Hepatocyte (in vitro differentiated cells): ENCODE results near the gene FES. TPM values are rescaled to one million over a fixed set of nuclear protein-coding genes. Genes with fewer than 3 reads are reported as not detected.

ENCODE experiments used
- DNase-seq: peaks from one replicate; pipeline ENCODE4 v3.0.0-alpha.2; 2016; ENCODE audit warnings: low spot score
- H2AFZ ChIP-seq: fragments of 200-600 bp; sonication (generic); 2 replicates; pipeline ENCODE4 v1.6.0; 2016; ENCODE audit warnings: antibody characterized with exemption, mild to moderate bottlenecking
- H3K27ac ChIP-seq: fragments of 200-600 bp; sonication (generic); 2 replicates; pipeline ENCODE4 v1.5.1; 2016; ENCODE audit warnings: mild to moderate bottlenecking
- H3K27me3 ChIP-seq: fragments of 200-600 bp; sonication (generic); 2 replicates; pipeline ENCODE4 v1.6.1; 2016
- H3K36me3 ChIP-seq: fragments of 200-600 bp; sonication (generic); replicated peaks from 2 replicates; pipeline ENCODE4 v1.5.1; 2016; ENCODE audit warnings: low read depth; ENCODE audit not compliant: insufficient read depth
- H3K4me1 ChIP-seq: fragments of 200-600 bp; sonication (generic); 2 replicates; pipeline ENCODE4 v1.5.1; 2016; ENCODE audit warnings: mild to moderate bottlenecking, moderate library complexity; ENCODE audit not compliant: insufficient read depth
- H3K4me2 ChIP-seq: fragments of 200-600 bp; sonication (generic); 2 replicates; pipeline ENCODE4 v1.6.0; 2016
- H3K4me3 ChIP-seq: fragments of 200-600 bp; sonication (generic); 2 replicates; pipeline ENCODE4 v1.5.1; 2016; ENCODE audit warnings: mild to moderate bottlenecking
- H3K79me2 ChIP-seq: fragments of 200-600 bp; sonication (generic); 2 replicates; pipeline ENCODE4 v1.6.0; 2017; ENCODE audit warnings: mild to moderate bottlenecking
- H3K9me2 ChIP-seq: fragments of 200-600 bp; sonication (generic); replicated peaks from 2 replicates; pipeline ENCODE4 v1.6.0; 2017; ENCODE audit warnings: mild to moderate bottlenecking; ENCODE audit not compliant: insufficient read depth
- H3K9me3 ChIP-seq: fragments of 200-600 bp; sonication (generic); 2 replicates; pipeline ENCODE4 v1.5.1; 2016; ENCODE audit warnings: low read depth, mild to moderate bottlenecking
- H4K20me1 ChIP-seq: fragments of 200-600 bp; sonication (generic); 2 replicates; pipeline ENCODE4 v1.6.0; 2016; ENCODE audit warnings: mild to moderate bottlenecking; ENCODE audit not compliant: insufficient read depth, poor library complexity, severe bottlenecking
- CTCF ChIP-seq: fragments of 200-600 bp; sonication (generic); IDR thresholded peaks from 2 replicates; pipeline ENCODE4 v1.5.1; 2016; ENCODE audit warnings: antibody characterized with exemption, mild to moderate bottlenecking; ENCODE audit not compliant: poor library complexity
- EZH2 ChIP-seq: fragments of 200-600 bp; sonication (generic); IDR thresholded peaks from 2 replicates; pipeline ENCODE4 v1.6.1; 2016; ENCODE audit warnings: antibody characterized with exemption, mild to moderate bottlenecking, borderline replicate concordance
- EZH2phosphoT487 ChIP-seq: fragments of 200-600 bp; sonication (generic); IDR thresholded peaks from one replicate; pipeline ENCODE4 v1.6.1; 2018; ENCODE audit warnings: antibody characterized with exemption, mild to moderate bottlenecking, low read depth, moderate library complexity; ENCODE audit not compliant: unreplicated experiment, severe bottlenecking
- WGBS: methylation state at CpG from one replicate; pipeline ENCODE4 v1.1.6; 2016; ENCODE audit warnings: low lambda C conversion rate; ENCODE audit errors: missing lambda C conversion rate; 5-methylcytosine and 5-hydroxymethylcytosine counted together
- polyA plus RNA-seq: library from polyadenylated mRNA; unstranded; fragments of >200 nt; fragmentation: Nextera tagmentation; extraction: Ambion mirVana; gene quantifications from 2 replicates; pipeline ENCODE4 v1.2.1, GENCODE V29; 2016
- total RNA-seq: library from RNA; depleted of rRNA; stranded (reverse); fragments of >200 nt; gene quantifications from 2 replicates; pipeline ENCODE4 v1.2.3, GENCODE V29; 2014

The FES gene
- total RNA-seq (5.7 and 13.5 TPM in 2 replicates), polyA plus RNA-seq (7.3 and 11.0 TPM in 2 replicates)

- Histone ChIP-seq H4K20me1 (no peaks in the 10 kb centered on the region), H3K27ac (peak within 1 kb of the TSS; percentile 83), H3K9me2 (no peaks in the 10 kb centered on the region), H3K36me3 (no peaks in the 10 kb centered on the region), H2AFZ (peak within 1 kb of the TSS; percentile 97), H3K9me3 (no peaks in the 10 kb centered on the region), H3K27me3 (no peaks in the 10 kb centered on the region), H3K79me2 (no peaks in the 10 kb centered on the region), H3K4me3 (peak within 1 kb of the TSS; percentile 42), H3K4me1 (peaks cover 28% of the 10 kb centered on the region), H3K4me2 (peak within 1 kb of the TSS; percentile 95)
- no peak for TF ChIP-seq CTCF
- TF ChIP-seq EZH2: no peak
- TF ChIP-seq EZH2phosphoT487: no peak
- peak; percentile 70 for DNase-seq
- WGBS: 31% methylated on average over 22 of the region's 58 CpGs
Observed at GRCh38 chr15:90883976-90884718, at the start of gene FES. TSS of gene FES (plus strand) at chr15:90884504. CDS start at chr15:90885046, 542 bp downstream.

- Histone ChIP-seq H3K79me2 (no peaks in the 10 kb centered on the region), H3K27ac (no peak overlapping the region), H2AFZ (no peak overlapping the region), H3K27me3 (no peaks in the 10 kb centered on the region), H3K9me3 (no peaks in the 10 kb centered on the region), H3K9me2 (no peaks in the 10 kb centered on the region), H3K4me3 (no peak overlapping the region), H3K36me3 (no peaks in the 10 kb centered on the region), H3K4me1 (peaks cover 5% of the 10 kb centered on the region), H4K20me1 (no peaks in the 10 kb centered on the region), H3K4me2 (no peak overlapping the region)
- no peak for TF ChIP-seq EZH2
- no peak for TF ChIP-seq EZH2phosphoT487
- TF ChIP-seq CTCF: no peak
- DNase-seq: no peak
- whole genome bisulfite sequencing: 69% methylated on average over 5 of the region's 5 CpGs
Observed at GRCh38 chr15:90834626-90835025, 49.7 kb upstream of the FES start.

- 52% methylated on average over 7 of the region's 7 CpGs for whole genome bisulfite sequencing
- Histone ChIP-seq H3K4me1 (peaks cover 10% of the 10 kb centered on the region), H3K4me2 (peak overlapping the region; percentile 46), H3K27ac (peak overlapping the region; percentile 58), H3K79me2 (no peaks in the 10 kb centered on the region), H3K27me3 (no peaks in the 10 kb centered on the region), H3K36me3 (no peaks in the 10 kb centered on the region), H2AFZ (no peak overlapping the region), H4K20me1 (no peaks in the 10 kb centered on the region), H3K9me3 (no peaks in the 10 kb centered on the region), H3K9me2 (no peaks in the 10 kb centered on the region), H3K4me3 (no peak overlapping the region)
- peak; percentile 78 for DNase-seq
- TF ChIP-seq CTCF (no peak), EZH2 (no peak), EZH2phosphoT487 (no peak)
Observed at GRCh38 chr15:90836296-90836871, 47.9 kb upstream of the FES start.
